ENCODE results near the gene CCDC106. TPM values are rescaled to one million over a fixed set of nuclear protein-coding genes. Genes with fewer than 3 reads are reported as not detected.

CCDC106 gene
- total RNA-seq: 1.9 TPM

- no peaks in the 10 kb centered on the region for H3K27me3 ChIP-seq (ENCODE audit: insufficient read depth, low read length)
- H3K4me1 ChIP-seq (ENCODE audit: insufficient read depth, low read length): peaks cover 42% of the 10 kb centered on the region
- peak within 1 kb of the TSS; percentile 52 for H3K4me3 ChIP-seq (ENCODE audit: low read length)
- no peaks in the 10 kb centered on the region for H3K9me3 ChIP-seq (ENCODE audit: low read depth, low read length)
Measured at GRCh38 chr19:55647732-55648584, at the start of gene CCDC106. CCDC106 (plus strand) TSS chr19:55648212; CDS start chr19:55649047, 835 bp downstream.

GRCh38 chr19:55598719-55599467 is 49.1 kb upstream of the CCDC106 start:
- Histone ChIP-seq H3K4me3 (ENCODE audit: low read length) (peak overlapping the region; percentile 94), H3K9me3 (ENCODE audit: low read depth, low read length) (no peaks in the 10 kb centered on the region), H3K4me1 (ENCODE audit: insufficient read depth, low read length) (peaks cover 16% of the 10 kb centered on the region), H3K27me3 (ENCODE audit: insufficient read depth, low read length) (no peaks in the 10 kb centered on the region)

DNA sequence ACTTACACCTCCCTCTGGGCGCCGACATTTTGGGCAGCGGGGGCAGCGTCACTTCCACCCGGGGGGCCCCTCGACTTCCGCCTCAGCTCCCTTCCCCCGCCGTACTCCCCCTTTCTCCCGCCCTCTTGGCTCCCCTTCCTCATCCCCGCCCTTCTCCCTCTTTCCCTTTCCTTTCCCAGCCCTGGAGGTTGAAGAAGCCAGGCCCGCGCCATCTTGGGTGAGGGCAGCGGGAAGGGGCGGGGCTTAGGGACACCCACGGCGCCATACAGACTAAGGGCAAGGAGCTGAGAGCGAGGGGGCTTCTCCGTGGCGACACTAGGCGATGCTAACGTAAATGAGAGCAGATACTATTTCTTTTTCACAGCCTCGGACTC is 48.6 kb upstream of the CCDC106 start, which contains the start of gene FIZ1:
Gene FIZ1 (minus strand): TSS at position 50 of the 374 bp plus-strand sequence. CDS start 1,652 bp downstream, outside the sequence.
- Histone ChIP-seq H3K9me3 (ENCODE audit: low read depth, low read length) (no peaks in the 10 kb centered on the region), H3K4me1 (ENCODE audit: insufficient read depth, low read length) (peaks cover 21% of the 10 kb centered on the region), H3K4me3 (ENCODE audit: low read length) (peak within 1 kb of the TSS; percentile 94)

DNA sequence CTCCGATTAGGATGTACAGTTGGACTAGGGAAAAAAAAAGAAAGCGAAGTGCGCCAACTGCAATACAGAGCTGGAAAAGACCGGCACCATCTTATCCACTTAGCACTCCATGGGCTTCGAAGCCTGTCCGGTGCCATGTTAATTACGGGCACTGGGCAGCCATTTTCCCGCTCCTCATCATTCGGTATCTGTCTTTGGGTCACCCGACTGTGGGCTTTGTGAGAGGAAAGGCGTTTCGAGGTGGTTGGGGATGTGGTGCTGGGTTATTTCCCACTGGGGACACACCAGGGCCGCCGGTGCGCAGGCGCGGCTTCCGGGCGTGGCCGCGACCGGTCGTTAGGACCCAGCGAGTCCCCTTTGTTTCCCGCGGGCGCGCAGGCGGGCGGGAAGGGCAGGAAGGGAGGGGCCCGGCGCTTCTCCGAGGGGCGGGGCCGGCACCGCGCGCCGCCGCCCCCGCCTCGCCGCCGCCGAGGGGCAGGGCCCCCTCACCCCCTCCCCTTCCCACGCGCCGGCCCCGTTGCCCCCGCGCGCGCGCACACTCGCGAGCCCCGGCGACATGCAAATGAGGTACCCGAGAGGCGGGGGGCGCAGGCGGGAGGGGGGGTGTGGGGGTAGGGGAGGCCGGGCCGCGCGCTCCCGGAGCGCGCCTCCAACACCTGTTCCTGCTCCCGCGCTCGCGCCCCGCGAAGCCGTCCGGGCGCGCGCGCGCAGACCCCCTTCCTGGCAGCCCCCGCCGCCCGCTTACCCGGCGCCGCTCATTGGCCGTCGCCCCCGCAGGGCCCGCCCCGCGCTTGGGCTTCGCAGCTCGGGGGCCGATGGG is 48.0 kb upstream of the CCDC106 start, which contains the start of gene ZNF524:
Gene ZNF524 (plus strand): TSS at position 447 of the 820 bp plus-strand sequence. CDS start 1,825 bp downstream, outside the sequence.
- peaks cover 26% of the 10 kb centered on the region for H3K4me1 ChIP-seq (ENCODE audit: insufficient read depth, low read length)
- peak within 1 kb of the TSS; percentile 94 for H3K4me3 ChIP-seq (ENCODE audit: low read length)
- H3K9me3 ChIP-seq (ENCODE audit: low read depth, low read length): no peaks in the 10 kb centered on the region
- no peaks in the 10 kb centered on the region for H3K27me3 ChIP-seq (ENCODE audit: insufficient read depth, low read length)

More for the DNA sequence above, 48.6 kb upstream of the CCDC106 start, which contains the start of gene FIZ1:
- no peaks in the 10 kb centered on the region for H3K27me3 ChIP-seq (ENCODE audit: insufficient read depth, low read length)

DNA sequence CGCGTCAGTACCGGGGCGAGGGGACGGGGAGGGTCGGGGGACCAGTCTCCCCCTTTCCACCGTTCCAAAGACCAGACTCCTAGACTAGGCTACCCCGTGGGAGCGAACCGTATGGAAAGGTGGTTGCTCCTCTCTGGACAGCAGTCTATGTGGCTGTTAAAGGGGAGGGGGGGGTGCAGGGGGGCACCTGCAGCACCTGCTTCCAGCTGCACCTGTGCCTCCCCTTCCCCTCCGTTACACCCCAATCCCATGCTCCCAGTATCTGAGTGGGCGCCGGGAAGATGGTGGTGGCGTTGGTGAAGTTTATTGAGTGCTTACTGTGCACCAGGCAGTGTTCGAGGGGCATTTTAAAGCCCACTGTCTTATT is 47.4 kb upstream of the CCDC106 start:
- Histone ChIP-seq H3K4me1 (ENCODE audit: insufficient read depth, low read length) (peaks cover 26% of the 10 kb centered on the region), H3K9me3 (ENCODE audit: low read depth, low read length) (no peaks in the 10 kb centered on the region), H3K27me3 (ENCODE audit: insufficient read depth, low read length) (no peaks in the 10 kb centered on the region), H3K4me3 (ENCODE audit: low read length) (peak overlapping the region; percentile 94)

- no peaks in the 10 kb centered on the region for H3K9me3 ChIP-seq (ENCODE audit: low read depth, low read length)
- H3K4me3 ChIP-seq (ENCODE audit: low read length): peak overlapping the region; percentile 94
- H3K27me3 ChIP-seq (ENCODE audit: insufficient read depth, low read length): no peaks in the 10 kb centered on the region
- peaks cover 30% of the 10 kb centered on the region for H3K4me1 ChIP-seq (ENCODE audit: insufficient read depth, low read length)
Measured at GRCh38 chr19:55601084-55601483, 46.9 kb upstream of the CCDC106 start.

- H3K27me3 ChIP-seq (ENCODE audit: insufficient read depth, low read length): no peaks in the 10 kb centered on the region
- H3K4me1 ChIP-seq (ENCODE audit: insufficient read depth, low read length): peaks cover 42% of the 10 kb centered on the region
Measured at GRCh38 chr19:55602104-55603001, 45.7 kb upstream of the CCDC106 start.

GRCh38 chr19:55603115-55603514 is 44.9 kb upstream of the CCDC106 start:
- H3K4me3 ChIP-seq (ENCODE audit: low read length): no peak overlapping the region
- no peaks in the 10 kb centered on the region for H3K9me3 ChIP-seq (ENCODE audit: low read depth, low read length)
- H3K4me1 ChIP-seq (ENCODE audit: insufficient read depth, low read length): peaks cover 46% of the 10 kb centered on the region
- H3K27me3 ChIP-seq (ENCODE audit: insufficient read depth, low read length): no peaks in the 10 kb centered on the region

More at GRCh38 chr19:55602104-55603001, 45.7 kb upstream of the CCDC106 start:
- Histone ChIP-seq H3K4me3 (ENCODE audit: low read length) (no peak overlapping the region), H3K9me3 (ENCODE audit: low read depth, low read length) (no peaks in the 10 kb centered on the region)

DNA sequence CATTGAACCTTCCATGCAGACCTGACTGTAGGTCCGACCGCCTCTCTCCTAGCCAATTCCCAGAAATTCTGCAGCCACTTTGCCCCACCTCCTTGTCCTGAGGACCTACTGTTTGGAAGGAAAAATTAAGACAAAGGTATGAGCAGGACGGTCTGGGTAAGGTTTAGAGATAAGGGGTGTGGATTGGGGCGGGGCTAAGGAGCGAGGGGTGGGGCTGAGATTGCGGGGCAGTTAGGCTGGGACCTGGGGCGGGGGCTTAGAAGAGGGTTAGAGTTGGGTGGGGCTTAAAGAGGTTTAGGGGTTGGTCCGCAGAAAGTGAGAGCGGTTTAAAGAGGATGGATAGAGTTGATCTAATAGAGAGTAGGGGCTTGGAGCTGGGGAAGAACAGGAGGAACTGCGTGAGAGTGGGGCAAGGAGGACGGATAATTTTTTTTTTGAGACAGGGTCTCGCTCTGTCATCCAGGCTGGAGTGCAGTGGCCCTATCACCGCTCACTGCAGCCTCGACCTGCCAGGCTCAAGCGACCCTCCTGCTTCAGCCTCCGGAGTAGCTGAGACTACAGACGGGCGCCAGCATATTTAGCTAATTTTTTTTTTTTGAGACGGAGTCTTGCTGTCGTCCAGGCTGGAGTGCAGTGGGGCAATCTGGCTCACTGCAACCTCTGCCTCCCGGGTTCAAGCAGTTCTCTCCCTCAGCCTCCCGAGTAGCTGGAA is 44.3 kb upstream of the CCDC106 start:
- Histone ChIP-seq H3K27me3 (ENCODE audit: insufficient read depth, low read length) (no peaks in the 10 kb centered on the region), H3K4me1 (ENCODE audit: insufficient read depth, low read length) (peaks cover 47% of the 10 kb centered on the region), H3K4me3 (ENCODE audit: low read length) (no peak overlapping the region), H3K9me3 (ENCODE audit: low read depth, low read length) (no peaks in the 10 kb centered on the region)

DNA sequence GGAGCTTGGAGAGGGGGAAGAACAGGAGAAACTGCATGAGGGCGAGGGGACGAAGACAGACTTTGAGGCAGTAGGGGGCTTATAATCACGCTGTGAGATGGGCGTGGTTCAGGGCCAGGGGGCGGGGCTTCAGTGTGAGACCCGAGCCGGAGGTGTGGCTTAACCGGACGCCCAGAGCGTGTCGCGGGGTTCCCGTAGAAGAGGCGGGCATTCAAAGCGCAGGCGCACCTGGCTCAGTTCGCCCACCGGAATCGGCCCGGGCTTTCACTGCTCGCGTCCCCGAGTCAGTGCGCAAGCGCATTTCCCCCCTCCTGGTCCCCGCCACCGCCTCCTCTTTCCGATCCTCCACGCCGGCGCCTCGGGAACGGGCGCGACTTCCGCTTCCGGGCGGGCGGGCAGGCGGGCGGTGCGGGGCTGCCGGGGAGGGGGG is 42.8 kb upstream of the CCDC106 start:
- H3K9me3 ChIP-seq (ENCODE audit: low read depth, low read length): no peaks in the 10 kb centered on the region
- H3K4me3 ChIP-seq (ENCODE audit: low read length): peak overlapping the region; percentile 76
- H3K4me1 ChIP-seq (ENCODE audit: insufficient read depth, low read length): peaks cover 55% of the 10 kb centered on the region
- no peaks in the 10 kb centered on the region for H3K27me3 ChIP-seq (ENCODE audit: insufficient read depth, low read length)

GRCh38 chr19:55605637-55606470 is 42.2 kb upstream of the CCDC106 start, which contains the start of gene ZNF865:
ZNF865 (plus strand) TSS chr19:55605647; CDS start chr19:55613619, 7,972 bp downstream.
- Histone ChIP-seq H3K4me3 (ENCODE audit: low read length) (peak within 1 kb of the TSS; percentile 76), H3K9me3 (ENCODE audit: low read depth, low read length) (no peaks in the 10 kb centered on the region), H3K4me1 (ENCODE audit: insufficient read depth, low read length) (peaks cover 52% of the 10 kb centered on the region), H3K27me3 (ENCODE audit: insufficient read depth, low read length) (no peaks in the 10 kb centered on the region)

GRCh38 chr19:55606471-55606787 is 41.6 kb upstream of the CCDC106 start:
- H3K4me1 ChIP-seq (ENCODE audit: insufficient read depth, low read length): peaks cover 49% of the 10 kb centered on the region
- H3K27me3 ChIP-seq (ENCODE audit: insufficient read depth, low read length): no peaks in the 10 kb centered on the region
- no peaks in the 10 kb centered on the region for H3K9me3 ChIP-seq (ENCODE audit: low read depth, low read length)
- peak overlapping the region; percentile 76 for H3K4me3 ChIP-seq (ENCODE audit: low read length)
